Measurements from ENCODE around the gene LRRN4CL. TPM values are rescaled to one million over a fixed set of nuclear protein-coding genes. Genes with fewer than 3 reads are reported as not detected.
"Not testable (repeated sequence)": the region's sequence is repeated elsewhere in the genome, so short reads cannot be mapped to it uniquely, and the experiment has no call there.

Gene LRRN4CL
- polyA plus RNA-seq, 6 donors from 2014 or later = not detected

- Mint-ChIP-seq H3K27me3 (no peaks in the 10 kb centered on the region), H3K36me3 (peaks cover 7% of the 10 kb centered on the region in 2 donors), H3K4me3 (peak within 1 kb of the TSS; percentile 95 to 100 (median 97)), H3K4me1 (peaks cover 25 to 58% (median 41%) of the 10 kb centered on the region in 3 donors), H3K9me3 (no peaks in the 10 kb centered on the region), H3K27ac (peak within 1 kb of the TSS; percentile 82 to 99 (median 96))
- ATAC-seq (ENCODE audit: low read depth in 2 of 2) (peak; percentile 93), DNase-seq (peak; percentile 96)
Measured at GRCh38 chr11:62665075-62665598, 24.2 kb downstream of the LRRN4CL start, which contains the start of the genes C11orf98 and CSKMT. TSS of gene C11orf98 (minus strand) at chr11:62665210. CDS start at chr11:62665169, 41 bp downstream. TSS of gene CSKMT (plus strand) at chr11:62665312. CDS start at chr11:62665880, 568 bp downstream.

GRCh38 chr11:62664405-62665074 is 24.8 kb downstream of the LRRN4CL start:
- H3K4me1 Mint-ChIP-seq = peaks cover 25 to 54% (median 41%) of the 10 kb centered on the region in 3 donors

GRCh38 chr11:62656796-62657429 is 32.4 kb downstream of the LRRN4CL start:
- Mint-ChIP-seq H3K4me3 (peak overlapping the region in 1 of 8 donors; percentile 72), H3K4me1 (peaks cover 10 to 22% (median 19%) of the 10 kb centered on the region in 3 donors), H3K27ac (no peak overlapping the region), H3K27me3 (no peaks in the 10 kb centered on the region), H3K36me3 (no peaks in the 10 kb centered on the region), H3K9me3 (peaks cover 0 to 4% (median 0%) of the 10 kb centered on the region in 7 donors)
- ATAC-seq (ENCODE audit: low read depth in 2 of 2) (no peak), DNase-seq (no peak)

More at GRCh38 chr11:62664405-62665074, 24.8 kb downstream of the LRRN4CL start:
- Mint-ChIP-seq H3K4me3 (peak overlapping the region; percentile 95 to 100 (median 97)), H3K27ac (peak overlapping the region; percentile 82 to 99 (median 96)), H3K27me3 (no peaks in the 10 kb centered on the region), H3K36me3 (peaks cover 7% of the 10 kb centered on the region in 2 donors), H3K9me3 (no peaks in the 10 kb centered on the region)
- peak; percentile 45 to 46 for ATAC-seq (ENCODE audit: low read depth in 2 of 2)
- DNase-seq = no peak

GRCh38 chr11:62654297-62654696 is 35.0 kb downstream of the LRRN4CL start:
- no peak for DNase-seq
- Mint-ChIP-seq H3K4me1 (peaks cover 10 to 26% (median 24%) of the 10 kb centered on the region in 3 donors), H3K9me3 (peaks cover 0 to 4% (median 0%) of the 10 kb centered on the region in 7 donors), H3K27me3 (no peaks in the 10 kb centered on the region), H3K4me3 (peak overlapping the region; percentile 41 to 91 (median 64)), H3K36me3 (no peaks in the 10 kb centered on the region), H3K27ac (peak overlapping the region in 3 of 6 donors; percentile 64 to 97 (median 78))
- ATAC-seq (ENCODE audit: low read depth in 2 of 2) = no peak

- no peaks in the 10 kb centered on the region for H3K36me3 Mint-ChIP-seq
- peak overlapping the region; percentile 90 to 97 (median 94) for H3K4me3 Mint-ChIP-seq
- peaks cover 0 to 4% (median 0%) of the 10 kb centered on the region in 7 donors for H3K9me3 Mint-ChIP-seq
- H3K4me1 Mint-ChIP-seq = peaks cover 10 to 26% (median 24%) of the 10 kb centered on the region in 3 donors
- no peaks in the 10 kb centered on the region for H3K27me3 Mint-ChIP-seq
- peak overlapping the region; percentile 21 to 95 (median 94) for H3K27ac Mint-ChIP-seq
- ATAC-seq (ENCODE audit: low read depth in 2 of 2) (no peak), DNase-seq (no peak)
Measured at GRCh38 chr11:62652161-62653006, 36.9 kb downstream of the LRRN4CL start.

- Mint-ChIP-seq H3K4me3 (peak overlapping the region in 2 of 8 donors; percentile 45 to 63), H3K4me1 (peaks cover 19 to 40% (median 38%) of the 10 kb centered on the region in 3 donors)
- not testable (repeated sequence) for ATAC-seq (ENCODE audit: low read depth in 2 of 2); DNase-seq; H3K9me3 Mint-ChIP-seq; H3K27ac Mint-ChIP-seq; H3K36me3 Mint-ChIP-seq; H3K27me3 Mint-ChIP-seq
Measured at GRCh38 chr11:62650283-62650682, 39.0 kb downstream of the LRRN4CL start.

- Mint-ChIP-seq H3K4me1 (peaks cover 22 to 45% (median 40%) of the 10 kb centered on the region in 3 donors), H3K9me3 (peaks cover 0 to 4% (median 0%) of the 10 kb centered on the region in 7 donors), H3K27ac (peak overlapping the region in 1 of 6 donors; percentile 80), H3K27me3 (no peaks in the 10 kb centered on the region), H3K36me3 (no peaks in the 10 kb centered on the region), H3K4me3 (peak overlapping the region in 1 of 8 donors; percentile 45)
- no peak for DNase-seq
- ATAC-seq (ENCODE audit: low read depth in 2 of 2) = no peak
Measured at GRCh38 chr11:62649486-62649885, 39.8 kb downstream of the LRRN4CL start.

- Mint-ChIP-seq H3K36me3 (no peaks in the 10 kb centered on the region), H3K27ac (no peak overlapping the region), H3K4me3 (peak overlapping the region in 1 of 8 donors; percentile 45), H3K9me3 (peaks cover 0 to 4% (median 0%) of the 10 kb centered on the region in 7 donors), H3K4me1 (peaks cover 22 to 46% (median 45%) of the 10 kb centered on the region in 3 donors), H3K27me3 (no peaks in the 10 kb centered on the region)
- ATAC-seq (ENCODE audit: low read depth in 2 of 2) (no peak), DNase-seq (no peak)
Measured at GRCh38 chr11:62648967-62649364, 40.4 kb downstream of the LRRN4CL start.

- Mint-ChIP-seq H3K4me1 (peaks cover 19 to 44% (median 42%) of the 10 kb centered on the region in 3 donors), H3K9me3 (peaks cover 0 to under 1% (median 0%) of the 10 kb centered on the region in 7 donors), H3K36me3 (no peaks in the 10 kb centered on the region), H3K4me3 (peak overlapping the region in 2 of 8 donors; percentile 19 to 52), H3K27ac (peak overlapping the region in 1 of 6 donors; percentile 85), H3K27me3 (no peaks in the 10 kb centered on the region)
- ATAC-seq (ENCODE audit: low read depth in 2 of 2) (no peak), DNase-seq (no peak)
Measured at GRCh38 chr11:62648185-62648966, 41.0 kb downstream of the LRRN4CL start.

GRCh38 chr11:62647609-62648005 is 41.7 kb downstream of the LRRN4CL start:
- Mint-ChIP-seq H3K4me3 (peak overlapping the region in 2 of 8 donors; percentile 16 to 25), H3K9me3 (no peaks in the 10 kb centered on the region), H3K4me1 (peaks cover 17 to 39% (median 37%) of the 10 kb centered on the region in 3 donors), H3K27me3 (no peaks in the 10 kb centered on the region), H3K27ac (no peak overlapping the region), H3K36me3 (no peaks in the 10 kb centered on the region)
- ATAC-seq (ENCODE audit: low read depth in 2 of 2) = no peak
- DNase-seq = no peak

- Mint-ChIP-seq H3K27me3 (no peaks in the 10 kb centered on the region), H3K9me3 (no peaks in the 10 kb centered on the region), H3K4me3 (peak overlapping the region; percentile 77 to 97 (median 94)), H3K27ac (peak overlapping the region in 5 of 6 donors; percentile 89 to 98 (median 93)), H3K4me1 (peaks cover 12 to 33% (median 31%) of the 10 kb centered on the region in 3 donors), H3K36me3 (no peaks in the 10 kb centered on the region)
- DNase-seq (no peak), ATAC-seq (ENCODE audit: low read depth in 2 of 2) (no peak)
Measured at GRCh38 chr11:62646825-62647608, 42.3 kb downstream of the LRRN4CL start.

Measured in naive B cell (primary cell).